Sciatic nerve (tissue), 2 donors: Measurements from ENCODE around the gene PM20D1. TPM values are rescaled to one million over a fixed set of nuclear protein-coding genes. Genes with fewer than 3 reads are reported as not detected.

Experiments used
- ATAC-seq: fragments of 200-7000 bp; cut with Tn5 transposase; one replicate; pipeline ENCODE4 v1.9.1; 2020; ENCODE audit warnings: mild to moderate bottlenecking, moderate library complexity
- DNase-seq: peaks from one replicate; pipeline ENCODE4 v3.0.0-alpha.2; 2020; ENCODE audit warnings: low spot score
- intact Hi-C: fragments of 100-400 bp; cut with DNase I; formaldehyde crosslinking; loops from one replicate; pipeline ENCODE4 v1.14.2; 2022
- total RNA-seq: library from RNA; stranded (reverse); fragmentation: NEBNext Ultra II Directional; extraction: Animal tissue kit (Norgen Biotek cat#: 25700); gene quantifications from one replicate; pipeline ENCODE4 v1.2.1, GENCODE V29; 2021
- donor health status: DM: no; HTN: no; CAD: no.
- donor health status: DM: no; HTN: no; CAD: no.

Gene PM20D1
- total RNA-seq, 1 donor from 2014 or later: 3.9 TPM

DNA sequence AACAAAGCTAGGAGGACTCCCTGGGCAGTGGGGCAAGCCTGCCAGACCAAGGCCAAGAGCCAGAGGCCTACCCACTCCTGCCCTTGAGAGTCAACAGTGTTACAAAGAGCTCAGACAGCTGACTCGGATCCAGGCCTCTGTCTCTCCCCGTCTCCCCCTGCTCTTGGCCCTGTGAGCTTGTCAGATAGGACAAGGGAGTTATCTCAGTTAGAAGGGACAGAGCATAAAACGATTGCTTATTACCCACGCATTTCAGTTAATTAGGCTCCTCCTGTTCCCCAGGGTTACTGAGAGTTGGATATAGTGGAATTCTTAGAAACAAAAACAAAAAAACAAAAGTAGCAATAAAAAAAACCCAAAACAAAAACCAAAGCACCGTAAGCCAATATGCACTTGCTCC lies 38.3 kb downstream of the PM20D1 start:
- ATAC-seq (no peak), DNase-seq (no peak)
- intact Hi-C loops: no loop called here

DNA sequence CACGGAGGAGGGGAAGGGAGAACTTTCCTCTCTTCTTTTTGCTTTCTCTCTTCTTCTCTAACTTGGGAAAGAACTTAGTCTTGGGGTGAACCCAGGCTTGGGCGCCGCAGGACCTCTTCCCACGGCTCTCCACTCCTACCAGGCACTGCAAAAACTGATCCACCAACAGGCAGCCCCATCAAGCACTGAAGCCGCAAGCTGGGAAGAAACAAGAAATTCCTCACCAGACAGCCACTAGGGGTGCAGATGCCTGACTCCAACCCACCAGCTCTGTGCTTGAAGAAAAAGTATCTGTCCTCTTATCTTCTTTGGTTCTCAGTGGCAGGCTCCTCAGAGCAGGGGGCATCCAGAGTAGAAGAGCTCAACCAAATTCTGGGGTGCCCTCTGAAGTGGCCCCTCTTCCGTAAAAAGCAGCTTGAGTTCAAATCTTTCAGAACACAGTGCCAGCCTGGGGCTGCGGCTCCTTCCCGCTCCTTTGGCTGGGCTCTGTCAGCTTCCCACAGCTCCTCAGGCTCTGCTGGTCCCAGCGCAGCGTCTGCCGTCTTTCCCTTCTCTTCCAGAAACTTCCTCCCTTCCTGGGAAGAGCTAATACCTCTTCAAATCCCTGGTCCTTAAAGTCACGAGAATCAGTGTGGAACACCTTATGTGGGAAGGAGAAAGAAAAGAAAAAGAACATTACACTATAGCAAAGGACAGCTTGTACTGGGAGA lies 39.3 kb downstream of the PM20D1 start:
- ATAC-seq: no peak
- intact Hi-C loops: no loop called here
- no peak for DNase-seq

- intact Hi-C loops: no loop called here
- ATAC-seq (no peak), DNase-seq (no peak)
Observed at GRCh38 chr1:205809942-205810345, 40.0 kb downstream of the PM20D1 start.

DNA sequence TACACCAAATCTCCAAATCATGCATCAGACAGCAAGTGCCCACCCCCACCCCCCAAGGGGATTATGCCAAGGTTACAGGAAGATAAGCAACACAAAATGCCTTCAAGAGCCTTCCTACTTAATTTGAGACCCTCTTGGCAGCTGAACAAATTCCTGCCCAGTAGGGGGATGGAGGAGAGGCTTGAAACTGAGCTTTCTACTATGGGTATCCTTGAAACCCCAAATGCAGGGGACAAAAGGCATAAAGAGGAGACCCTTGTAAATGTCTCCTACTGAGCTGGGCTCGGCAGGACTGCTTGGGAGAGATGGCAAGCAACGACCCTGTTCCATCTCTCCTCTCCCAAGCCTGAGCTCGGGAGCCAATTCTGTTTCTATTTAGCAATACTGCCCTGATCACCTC lies 40.5 kb downstream of the PM20D1 start:
- intact Hi-C loops: no loop called here
- DNase-seq (no peak), ATAC-seq (no peak)

GRCh38 chr1:205805082-205805711 lies 44.7 kb downstream of the PM20D1 start:
- no peak for ATAC-seq
- intact Hi-C loops: no loop called here
- DNase-seq: no peak

DNA sequence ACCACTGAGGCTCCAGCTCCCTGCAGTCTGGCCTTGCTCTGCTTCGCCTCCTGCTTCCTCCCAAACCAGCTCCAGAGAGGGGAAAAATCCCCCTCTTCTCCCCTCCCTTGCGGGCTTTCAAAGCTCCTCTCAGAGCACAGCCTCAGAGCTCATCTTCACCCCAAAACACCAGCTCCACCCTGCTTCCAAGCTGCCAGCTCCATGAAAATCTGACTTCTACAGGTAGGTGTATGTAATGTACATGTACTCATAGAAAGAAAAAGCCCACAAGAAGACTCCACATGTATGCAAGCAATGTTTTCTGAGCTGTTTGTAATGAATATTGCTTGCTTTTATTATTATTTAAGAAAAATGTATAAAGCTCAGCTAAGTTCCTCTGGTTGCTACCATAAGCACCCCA lies 45.3 kb downstream of the PM20D1 start:
- ATAC-seq (no peak), DNase-seq (no peak)
- intact Hi-C loops: no loop called here

GRCh38 chr1:205803986-205804385 lies 45.9 kb downstream of the PM20D1 start:
- intact Hi-C loops: no loop called here
- no peak for DNase-seq
- no peak for ATAC-seq

GRCh38 chr1:205802060-205802459 lies 47.9 kb downstream of the PM20D1 start:
- intact Hi-C loops: no loop called here
- no peak for ATAC-seq
- DNase-seq: no peak

GRCh38 chr1:205800981-205801703 lies 48.8 kb downstream of the PM20D1 start:
- DNase-seq: no peak
- no peak for ATAC-seq
- intact Hi-C loops: no loop called here

DNA sequence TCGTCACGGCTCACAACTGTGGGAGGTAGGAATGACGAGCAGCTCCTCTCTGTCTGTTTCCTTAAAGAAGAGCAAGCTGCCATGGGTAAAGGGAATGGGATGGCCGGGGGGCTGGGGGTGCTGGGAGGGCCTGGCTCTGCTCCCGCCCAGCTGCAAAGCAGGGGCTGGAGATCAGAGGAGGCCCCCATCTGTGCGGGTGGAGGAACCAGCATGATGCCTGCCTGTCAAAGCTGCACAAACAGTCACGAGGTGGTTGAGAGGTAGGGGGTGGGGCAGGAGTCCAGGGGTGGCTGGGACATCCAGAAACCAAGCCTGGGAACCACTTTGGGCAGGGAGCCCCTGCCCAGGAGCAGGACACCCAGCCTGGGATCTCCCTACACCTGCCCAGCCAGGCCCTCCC lies 49.5 kb downstream of the PM20D1 start:
- intact Hi-C loops: no loop called here
- ATAC-seq (no peak), DNase-seq (no peak)

DNA sequence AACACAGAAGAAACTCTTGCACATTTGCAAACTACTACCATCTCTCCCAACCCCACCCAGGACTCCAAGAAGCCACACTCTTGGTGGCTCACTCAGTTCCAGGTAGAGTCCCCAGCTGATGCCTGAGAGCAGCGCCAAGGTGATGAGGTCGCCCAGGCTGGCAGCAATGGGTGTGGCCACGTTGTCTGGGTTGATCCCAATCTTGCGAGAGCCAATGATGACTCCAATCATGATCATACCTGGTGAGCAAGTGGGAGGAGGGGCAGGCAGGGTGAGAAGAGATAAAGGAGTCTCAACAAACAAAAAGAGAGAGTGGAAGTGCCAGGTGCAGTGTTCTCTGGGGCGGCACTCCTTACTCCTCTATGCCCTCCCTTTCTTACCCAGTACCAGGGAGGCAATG lies 51.4 kb downstream of the PM20D1 start:
- ATAC-seq (no peak), DNase-seq (no peak)
- intact Hi-C loops: loop anchor here (10.0 kb wide), 1 partner anchor 306 kb away; no protein-coding TSS in a partner anchor

DNA sequence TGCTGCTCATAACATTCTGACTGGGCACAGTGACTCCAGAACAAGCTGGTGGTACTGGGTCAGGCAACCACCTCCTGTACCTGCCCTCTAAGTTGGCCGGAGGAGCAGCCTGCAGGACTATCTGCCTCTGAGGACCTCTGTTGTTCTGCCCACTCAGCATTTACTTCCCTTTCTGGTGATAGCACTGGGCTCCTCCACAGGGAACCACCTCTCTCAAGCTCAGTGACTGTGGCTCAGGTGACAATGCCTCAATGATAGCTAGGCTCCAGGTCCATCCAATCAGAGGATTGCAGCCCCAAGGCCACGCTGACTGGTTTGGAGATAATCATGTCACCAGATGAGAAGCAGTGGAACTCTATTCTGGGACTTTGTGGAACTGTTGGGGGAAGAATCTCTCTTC lies 52.8 kb downstream of the PM20D1 start:
- no peak for DNase-seq
- no peak for ATAC-seq
- intact Hi-C loops: loop anchor here (10.0 kb wide), 1 partner anchor 308 kb away; no protein-coding TSS in a partner anchor

DNA sequence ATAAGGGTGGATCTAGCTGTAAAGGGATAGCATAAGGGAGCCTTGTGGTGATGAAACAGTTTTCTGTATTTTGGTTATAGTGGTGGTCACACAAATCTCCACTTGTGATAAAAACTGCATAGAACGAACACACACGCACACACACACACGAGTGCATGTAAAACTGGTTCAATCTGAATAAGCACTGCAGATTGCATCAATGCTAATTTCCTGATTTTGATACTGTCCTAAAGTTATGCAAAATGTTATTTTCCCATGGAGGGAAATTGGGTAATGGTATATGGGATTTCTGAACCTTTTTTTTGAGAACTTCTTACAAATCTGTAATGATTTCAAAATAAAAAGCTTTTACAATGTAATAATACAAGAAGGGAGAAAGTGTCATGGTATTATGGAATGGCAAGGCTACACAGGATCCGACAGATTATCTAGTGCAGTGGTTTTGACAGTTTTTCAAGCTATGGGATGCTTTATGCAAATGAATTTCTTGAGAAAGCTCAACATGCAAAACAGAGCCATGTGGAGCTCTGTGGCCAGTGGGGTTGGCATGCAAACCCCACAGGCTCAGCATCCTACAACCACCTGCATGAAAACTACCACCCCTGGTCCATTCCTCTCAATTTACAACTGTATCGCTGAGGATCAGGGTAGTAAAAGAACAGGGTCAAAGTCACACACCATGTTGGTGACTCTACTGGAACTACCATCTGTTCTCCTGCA lies 55.8 kb downstream of the PM20D1 start:
- DNase-seq: no peak
- ATAC-seq: no peak
- intact Hi-C loops: loop anchor here (5.0 to 10.0 kb wide), 2 partner anchors 183 to 311 kb away; no protein-coding TSS in a partner anchor

GRCh38 chr1:205792961-205793673 lies 56.8 kb downstream of the PM20D1 start:
- intact Hi-C loops: loop anchor here (5.0 to 10.0 kb wide), 2 partner anchors 184 to 312 kb away; no protein-coding TSS in a partner anchor
- ATAC-seq: no peak
- DNase-seq: no peak

- DNase-seq (no peak), ATAC-seq (no peak)
- intact Hi-C loops: loop anchor here (5.0 to 10.0 kb wide), 2 partner anchors 185 to 312 kb away; no protein-coding TSS in a partner anchor
Observed at GRCh38 chr1:205792481-205792881, 57.5 kb downstream of the PM20D1 start.

- DNase-seq: peak; percentile 82
- peak; percentile 92 for ATAC-seq
- intact Hi-C loops: loop anchor here (5.0 to 10.0 kb wide), 2 partner anchors 186 to 313 kb away; no protein-coding TSS in a partner anchor
Observed at GRCh38 chr1:205791568-205792180, 58.3 kb downstream of the PM20D1 start.

DNA sequence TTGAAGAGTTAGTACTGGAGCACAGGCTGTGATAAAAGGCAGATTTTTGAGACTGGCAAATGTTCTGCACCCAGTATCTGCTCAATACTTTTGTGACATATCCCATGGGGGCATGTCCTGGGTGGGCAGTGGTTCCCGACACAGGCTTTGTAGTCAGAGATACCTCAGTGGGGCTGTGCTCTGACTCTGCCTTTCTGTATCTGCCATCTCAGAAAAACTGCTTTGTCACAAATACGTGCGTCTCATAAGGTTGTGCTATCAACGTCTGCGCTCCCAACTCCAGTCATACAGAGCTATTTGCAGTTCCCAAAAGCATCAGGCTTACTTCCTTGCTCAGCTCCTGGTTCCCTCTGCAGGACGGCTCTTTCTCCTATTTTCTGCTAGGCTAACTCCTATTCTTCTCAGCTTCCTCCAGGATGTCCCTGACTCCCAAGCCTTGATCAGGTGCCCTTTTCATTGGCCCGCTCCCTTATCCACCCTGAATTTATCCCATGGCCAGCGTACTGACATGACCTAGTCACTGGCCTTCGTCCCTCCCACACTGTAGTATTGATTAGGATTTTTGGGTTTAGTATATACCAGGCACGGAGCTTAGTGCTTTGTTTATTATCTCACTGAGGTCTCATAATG lies 62.5 kb downstream of the PM20D1 start:
- DNase-seq (no peak), ATAC-seq (no peak)
- intact Hi-C loops: no loop called here

DNA sequence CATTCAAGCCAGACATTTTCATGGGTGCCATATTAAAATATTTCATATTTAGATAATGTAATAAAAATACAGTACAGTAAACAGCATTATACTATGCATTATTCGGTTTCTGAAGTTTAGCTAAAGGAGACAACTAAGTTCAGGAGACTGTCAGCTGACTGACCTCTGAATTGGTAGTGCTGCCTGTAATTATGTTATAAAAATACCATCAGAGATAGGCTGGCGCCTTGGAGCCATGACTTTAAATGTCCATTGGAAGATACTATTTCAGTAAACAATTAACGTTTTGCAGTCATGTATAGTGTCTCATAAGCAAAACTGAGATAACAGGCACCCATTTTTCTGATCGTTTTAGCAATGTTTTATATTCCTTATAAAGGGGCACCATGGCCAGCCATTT lies 63.3 kb downstream of the PM20D1 start:
- intact Hi-C loops: no loop called here
- DNase-seq (no peak), ATAC-seq (no peak)
